Occipital lobe (tissue), 2 donors: ENCODE measurements around the gene GPR132. TPM values are rescaled to one million over a fixed set of nuclear protein-coding genes. Genes with fewer than 3 reads are reported as not detected.
"Not testable (repeated sequence)": the region's sequence is repeated elsewhere in the genome, so short reads cannot be mapped to it uniquely, and the experiment has no call there.

Experiments used
- DNase-seq: peaks from one replicate; lab custom pipeline; 2025; lab: John Stamatoyannopoulos, UW
- total RNA-seq: library from RNA; depleted of rRNA; stranded (reverse); fragments of >200 nt; gene quantifications from one replicate; pipeline ENCODE4 v1.2.3, GENCODE V29; 2014

GPR132 gene
- total RNA-seq, 1 donor from 2014 or later: 0.94 TPM

DNA sequence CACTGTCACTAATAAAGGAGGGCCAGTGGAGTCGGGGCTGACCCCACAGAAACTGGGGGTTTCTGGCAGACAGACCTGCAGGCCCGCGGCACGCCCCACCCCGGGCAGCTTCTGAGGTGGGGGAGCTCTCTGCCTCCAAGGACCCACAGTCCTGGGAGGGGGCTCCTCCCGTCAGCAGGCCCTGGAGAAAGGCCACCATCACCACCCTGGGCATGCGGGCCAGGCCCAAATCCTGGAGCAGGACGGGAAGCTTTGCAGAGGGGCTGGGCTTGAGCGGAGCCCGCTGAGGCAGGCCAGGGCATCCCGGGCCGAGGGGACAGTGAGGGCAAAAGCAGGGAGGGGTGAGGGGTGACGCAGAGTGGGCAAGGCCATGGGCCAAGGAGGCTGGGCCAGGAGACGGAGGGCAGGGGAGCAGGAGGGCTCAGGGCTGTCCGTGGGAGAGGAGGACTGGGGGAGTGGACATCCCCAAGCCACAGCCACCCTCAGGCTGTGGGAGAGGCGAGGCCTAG lies 11.1 kb upstream of the GPR132 start:
- DNase-seq: no peak

DNA sequence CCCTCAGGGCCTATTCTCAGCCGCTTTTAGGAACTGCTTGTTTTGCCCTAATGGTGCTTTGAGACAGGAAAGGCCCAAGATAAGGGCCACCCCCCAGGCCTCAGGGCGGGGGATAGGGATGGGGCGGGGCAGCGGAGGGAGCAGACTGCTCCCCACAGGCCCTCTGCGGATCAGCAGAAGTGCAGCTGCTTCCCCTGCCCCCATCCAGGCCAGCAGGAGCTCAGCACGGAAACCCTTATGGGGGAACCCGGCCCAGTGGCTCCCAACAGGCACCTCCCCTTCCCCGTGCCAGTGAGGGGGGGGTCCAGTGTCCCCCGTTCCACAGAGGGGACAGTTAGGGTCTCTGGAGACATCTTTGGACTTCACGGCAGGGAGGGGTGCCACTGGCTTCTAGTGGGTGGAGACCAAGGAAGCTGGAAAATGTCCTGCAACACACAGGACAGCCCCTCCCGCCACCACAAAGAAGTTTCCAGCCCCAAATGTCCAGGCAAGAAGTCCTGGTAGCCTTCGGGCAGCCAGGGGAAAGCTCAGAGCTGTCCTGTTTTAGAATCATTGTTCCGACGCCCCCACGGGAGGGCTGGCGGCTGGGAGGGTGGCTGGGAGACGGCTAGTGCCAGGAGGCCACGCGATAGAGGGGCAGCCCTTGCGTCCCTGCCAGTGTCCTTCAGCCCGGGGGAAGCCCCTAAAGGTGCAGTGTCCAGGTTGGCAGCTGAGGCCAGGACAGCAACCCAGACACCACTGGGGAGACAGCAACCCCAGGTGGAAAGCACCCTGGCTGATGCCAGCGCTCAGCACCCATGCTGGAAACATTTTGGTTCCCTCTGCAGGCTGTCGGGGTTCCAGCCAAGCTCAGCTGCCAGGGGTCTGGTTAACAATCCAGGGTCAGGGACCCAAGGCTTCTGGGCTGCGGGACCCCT lies 10.4 kb upstream of the GPR132 start:
- no peak for DNase-seq

DNA sequence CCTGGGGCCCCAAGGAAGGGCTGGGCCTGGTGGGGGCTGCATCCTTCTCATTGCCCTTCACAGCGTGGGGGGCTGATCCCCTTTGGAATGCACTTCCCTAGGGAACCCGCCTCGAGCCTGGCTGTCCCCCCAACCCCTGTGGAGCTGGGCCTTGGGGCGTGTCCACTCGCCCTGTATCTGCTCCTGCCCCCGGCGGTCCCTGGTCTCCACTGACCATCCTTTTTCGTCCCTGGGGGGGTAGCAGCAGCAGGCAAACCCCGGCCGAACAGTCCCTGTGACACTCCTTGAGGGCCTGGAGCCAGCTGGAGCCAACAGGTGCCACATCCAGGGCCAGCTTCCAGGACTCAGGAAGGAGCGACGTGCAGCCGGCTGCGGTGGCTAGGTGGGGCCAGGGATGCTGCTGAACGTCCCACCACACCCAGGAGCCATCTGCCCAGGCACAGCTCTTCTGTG lies 9.4 kb upstream of the GPR132 start:
- DNase-seq: no peak

DNA sequence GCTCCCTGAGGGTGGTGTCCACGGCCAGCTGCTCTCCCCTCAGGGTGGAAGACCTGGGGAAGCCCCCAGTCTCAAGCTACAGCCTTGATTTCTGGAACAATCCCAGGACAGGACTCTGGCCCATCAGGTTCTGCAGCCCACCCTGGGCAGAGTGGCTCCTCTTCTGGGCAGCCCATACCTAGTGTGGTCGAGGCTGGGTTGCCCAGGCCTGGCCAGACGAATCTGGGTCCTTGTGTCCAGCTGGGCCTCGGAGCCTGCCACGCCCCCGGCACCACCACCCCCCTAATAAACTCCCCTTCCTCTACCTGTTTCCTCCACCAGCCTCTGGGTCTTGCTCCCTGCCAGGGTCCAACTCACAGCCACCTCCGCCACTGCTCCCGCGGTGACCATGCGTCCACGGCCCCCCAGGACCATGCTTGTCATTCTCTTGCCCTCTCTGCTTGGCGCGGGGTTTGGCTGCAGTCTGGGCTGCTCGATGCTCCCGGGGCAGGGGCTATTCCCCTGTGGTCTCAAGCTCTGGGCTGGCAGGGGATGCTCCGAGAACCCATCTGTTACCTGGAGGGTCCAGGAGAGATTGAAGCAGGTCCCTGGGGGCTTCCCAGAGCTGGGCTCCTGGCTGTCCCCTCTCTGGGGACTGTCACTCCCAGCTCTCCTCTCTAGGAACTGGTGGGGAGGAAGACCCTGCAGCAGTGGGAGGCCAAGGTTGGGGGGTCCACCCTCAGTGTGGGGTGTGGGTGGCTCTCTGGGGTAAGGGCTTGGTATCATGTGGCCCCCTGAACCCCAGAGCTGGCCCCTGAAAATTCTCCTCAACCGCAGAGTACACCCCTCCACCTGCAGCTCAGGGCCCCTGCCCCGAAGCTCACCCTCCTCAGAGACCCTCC lies 8.7 kb upstream of the GPR132 start:
- no peak for DNase-seq

DNA sequence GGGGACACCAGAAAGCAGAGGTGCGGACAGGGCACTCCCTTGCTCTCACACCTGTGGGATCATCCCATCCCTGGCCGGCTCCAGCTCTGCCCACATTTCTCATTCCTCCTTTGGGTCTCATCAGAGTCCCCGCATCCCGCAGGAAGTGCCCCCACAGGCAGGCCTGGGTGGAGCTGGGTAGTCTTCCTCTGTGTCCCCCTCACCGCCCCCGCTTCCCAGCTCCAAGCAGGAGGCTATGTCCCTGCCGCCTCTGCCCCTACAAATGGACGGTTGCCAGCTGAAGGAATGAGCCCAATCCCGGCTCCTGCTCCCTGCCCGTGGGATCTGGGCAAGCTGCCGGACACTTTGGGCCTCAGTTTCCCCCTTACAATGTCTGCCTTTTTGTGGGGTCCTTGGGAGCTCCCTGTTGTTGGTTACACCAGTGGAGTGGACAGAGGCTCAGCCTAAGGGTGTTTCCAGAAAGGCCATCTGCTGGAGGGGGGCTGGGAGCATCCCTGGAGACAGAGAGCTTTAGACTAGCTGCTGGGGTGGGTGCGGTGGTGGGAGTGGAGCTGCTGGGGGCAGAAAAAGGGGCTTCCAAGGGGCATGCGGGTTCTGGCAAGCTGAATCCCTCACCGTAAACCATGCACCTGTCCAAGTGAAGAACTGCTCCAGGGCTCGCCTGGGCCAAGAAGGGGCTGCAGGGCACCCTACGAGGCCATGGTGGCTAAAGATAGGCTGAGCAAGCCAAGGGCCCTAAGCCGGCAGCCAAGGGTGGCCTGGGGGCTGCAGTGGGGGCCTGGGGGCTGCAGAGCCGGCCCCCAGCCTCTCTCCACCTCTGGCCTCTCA lies 7.9 kb upstream of the GPR132 start:
- DNase-seq: no peak

DNA sequence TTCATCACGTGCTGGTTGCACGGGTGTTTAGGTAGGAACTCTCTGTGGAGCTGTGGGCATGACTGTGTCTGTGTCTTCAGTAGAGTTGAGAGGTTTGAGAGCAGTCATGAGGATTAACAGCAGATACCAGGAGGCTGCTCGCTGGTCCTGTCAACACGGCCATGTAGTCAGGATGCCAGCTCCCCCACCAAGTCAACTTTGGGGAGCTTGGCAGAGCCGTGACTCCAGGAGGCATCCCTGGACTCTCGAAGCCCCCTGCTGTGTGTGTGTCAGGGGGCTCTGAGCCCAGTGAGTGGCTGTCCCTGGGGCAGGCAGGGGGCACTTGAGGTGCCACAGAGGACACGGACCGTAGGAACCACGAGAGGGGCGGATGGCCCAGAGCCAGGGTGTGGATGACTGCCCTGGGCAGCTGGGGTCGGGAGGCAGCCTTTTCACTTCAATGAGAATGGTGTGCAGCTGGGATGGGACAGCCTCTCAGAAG lies 7.2 kb upstream of the GPR132 start:
- no peak for DNase-seq

DNA sequence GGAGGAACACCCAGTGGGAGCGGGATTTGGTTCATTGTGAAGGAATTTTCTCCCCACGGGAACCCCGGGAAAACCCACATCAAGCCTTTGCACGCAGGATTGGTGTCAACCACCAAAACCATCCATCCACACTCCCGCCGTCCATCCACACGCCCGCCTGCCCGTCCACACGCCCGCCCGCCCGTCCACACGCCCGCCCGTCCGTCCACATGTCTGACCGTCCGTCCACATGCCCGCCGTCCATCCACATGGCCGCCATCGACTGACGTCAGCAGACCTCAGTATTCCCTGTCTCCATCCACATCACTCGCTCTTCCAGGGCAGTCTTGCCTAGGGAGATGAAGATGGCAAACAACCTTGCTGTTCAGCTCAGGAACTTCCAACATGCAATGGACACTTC lies 6.7 kb upstream of the GPR132 start:
- DNase-seq: no peak

DNA sequence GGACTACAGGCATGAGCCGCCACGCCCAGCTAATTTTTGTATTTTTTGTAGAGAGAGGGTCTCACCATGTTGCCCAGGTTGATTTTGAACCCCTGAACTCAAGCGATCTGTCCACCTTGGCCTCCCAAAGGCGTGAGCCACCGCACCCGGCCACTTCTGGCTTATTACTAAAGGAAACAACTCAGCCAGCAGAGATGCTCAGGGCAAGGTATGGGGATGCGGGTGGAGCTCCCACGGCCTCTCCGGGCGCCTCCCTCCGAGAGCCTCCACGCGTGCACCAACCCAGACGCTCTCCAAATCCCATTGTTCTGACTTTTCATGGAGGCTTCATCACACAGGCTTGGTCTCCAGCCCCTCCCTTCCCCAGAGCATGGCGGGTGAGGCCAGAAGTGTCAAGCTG lies 6.1 kb upstream of the GPR132 start:
- DNase-seq: no peak

DNA sequence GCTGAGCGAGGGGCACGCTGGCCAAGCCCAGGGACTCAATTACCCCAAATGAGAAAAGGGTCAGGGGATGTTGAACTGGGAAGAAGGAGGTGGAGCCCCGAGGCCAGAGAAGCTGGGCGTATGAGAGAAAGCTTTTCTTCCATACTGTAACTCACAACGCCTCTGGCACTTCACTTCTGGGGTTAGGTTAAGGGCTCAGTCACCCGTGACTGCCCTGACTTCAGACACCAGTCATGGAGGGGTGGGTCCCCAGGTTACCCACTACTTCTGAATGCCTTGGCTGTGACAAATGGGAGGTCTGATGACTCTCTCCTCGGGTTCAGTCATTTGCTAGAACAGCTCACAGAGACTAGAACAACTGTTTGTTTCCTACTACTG lies 5.5 kb upstream of the GPR132 start:
- no peak for DNase-seq

DNA sequence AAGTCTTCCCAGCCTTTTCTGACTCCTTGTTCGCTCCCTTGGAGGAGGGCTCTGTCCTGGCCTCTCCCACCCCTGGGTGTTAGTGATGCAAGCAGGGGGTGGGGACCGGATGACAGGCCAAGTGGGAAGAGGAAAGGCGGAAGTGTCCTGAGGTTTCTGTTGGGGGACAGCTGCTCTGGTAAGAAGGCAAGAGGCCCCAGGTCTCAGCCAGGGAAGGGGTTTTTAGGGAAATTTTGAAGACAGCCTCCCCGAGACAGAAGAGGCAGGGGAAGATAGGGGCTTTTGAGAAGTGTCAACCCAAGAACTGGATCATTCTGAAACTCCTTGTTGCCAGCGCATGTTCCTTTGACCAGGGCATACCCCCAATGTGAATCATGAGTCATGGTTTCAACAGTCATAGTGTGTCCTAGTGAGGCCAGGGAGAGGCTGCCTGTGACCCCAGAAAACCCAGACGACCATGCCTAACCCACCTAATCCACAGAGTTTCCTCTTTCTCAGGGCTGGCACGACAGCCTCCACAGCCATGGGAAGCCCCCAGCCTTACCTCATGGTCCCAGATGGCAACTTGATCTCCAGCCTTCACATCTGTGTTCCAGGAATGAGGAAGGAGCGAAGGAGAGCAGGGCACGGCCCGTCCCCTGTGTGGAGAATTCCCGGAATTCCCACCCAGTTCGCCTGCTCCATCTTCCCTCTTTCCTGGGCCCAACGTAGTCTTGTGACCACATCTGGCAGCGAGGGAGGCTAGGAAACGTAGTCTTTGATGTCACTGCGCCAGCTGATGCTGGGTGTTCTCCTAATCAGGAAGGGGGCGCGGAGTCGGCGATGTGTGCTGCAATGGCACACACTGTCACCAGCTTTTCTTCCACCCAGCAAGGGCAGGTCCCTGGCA lies 4.9 kb upstream of the GPR132 start:
- DNase-seq: no peak

DNA sequence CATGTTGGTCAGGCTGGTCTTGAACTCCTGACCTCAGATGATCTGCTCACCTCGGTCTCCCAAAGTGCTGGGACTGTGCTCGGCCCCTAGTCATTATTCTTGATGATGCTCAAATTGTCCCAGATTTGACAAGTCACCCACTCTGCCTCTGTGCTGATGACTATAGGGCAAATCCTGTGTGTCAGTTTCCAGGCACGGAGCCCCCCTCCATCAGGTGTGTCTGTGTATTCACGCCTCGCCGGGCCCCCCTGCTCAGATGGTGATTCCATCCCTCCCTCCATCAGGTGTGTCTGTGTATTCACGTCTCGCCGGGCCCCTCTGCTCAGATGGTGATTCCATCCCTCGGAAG lies 4.3 kb upstream of the GPR132 start:
- no peak for DNase-seq

DNA sequence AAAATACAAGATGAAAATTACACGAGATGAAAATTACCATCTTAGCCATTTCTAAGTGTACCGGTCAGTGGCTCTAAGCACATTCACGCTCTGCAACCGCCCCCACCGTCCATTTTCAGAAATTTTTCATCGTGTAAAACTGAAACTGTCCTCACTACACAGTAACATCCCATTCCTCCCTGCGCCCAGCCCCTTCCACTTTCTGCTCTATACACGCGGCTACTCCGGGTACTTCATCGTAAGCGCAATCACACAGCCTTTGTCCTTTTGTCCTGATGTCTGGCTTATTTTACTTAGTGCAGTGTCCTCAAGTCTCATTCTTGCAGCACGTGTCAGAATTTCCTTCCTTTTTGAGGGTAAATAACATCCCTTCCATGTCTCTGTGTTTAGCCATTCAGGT lies 3.6 kb upstream of the GPR132 start:
- no peak for DNase-seq

DNA sequence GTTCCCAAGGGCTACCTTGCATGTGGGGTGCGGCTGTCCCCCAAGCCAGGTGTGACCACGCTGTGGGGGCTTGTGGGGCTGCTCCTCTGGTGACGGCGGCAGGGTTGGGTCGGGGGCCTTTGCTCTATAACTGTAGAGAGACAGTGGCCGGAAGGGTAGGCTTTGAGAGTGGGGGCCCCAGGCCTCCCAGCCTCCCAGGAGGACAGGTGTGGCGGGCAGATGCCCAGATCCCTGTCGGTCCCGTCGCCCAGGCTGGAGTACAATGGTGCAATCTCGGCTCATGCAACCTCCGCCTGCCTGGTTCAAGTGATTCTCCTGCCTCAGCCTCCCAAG lies 2.7 kb upstream of the GPR132 start:
- DNase-seq: no peak

DNA sequence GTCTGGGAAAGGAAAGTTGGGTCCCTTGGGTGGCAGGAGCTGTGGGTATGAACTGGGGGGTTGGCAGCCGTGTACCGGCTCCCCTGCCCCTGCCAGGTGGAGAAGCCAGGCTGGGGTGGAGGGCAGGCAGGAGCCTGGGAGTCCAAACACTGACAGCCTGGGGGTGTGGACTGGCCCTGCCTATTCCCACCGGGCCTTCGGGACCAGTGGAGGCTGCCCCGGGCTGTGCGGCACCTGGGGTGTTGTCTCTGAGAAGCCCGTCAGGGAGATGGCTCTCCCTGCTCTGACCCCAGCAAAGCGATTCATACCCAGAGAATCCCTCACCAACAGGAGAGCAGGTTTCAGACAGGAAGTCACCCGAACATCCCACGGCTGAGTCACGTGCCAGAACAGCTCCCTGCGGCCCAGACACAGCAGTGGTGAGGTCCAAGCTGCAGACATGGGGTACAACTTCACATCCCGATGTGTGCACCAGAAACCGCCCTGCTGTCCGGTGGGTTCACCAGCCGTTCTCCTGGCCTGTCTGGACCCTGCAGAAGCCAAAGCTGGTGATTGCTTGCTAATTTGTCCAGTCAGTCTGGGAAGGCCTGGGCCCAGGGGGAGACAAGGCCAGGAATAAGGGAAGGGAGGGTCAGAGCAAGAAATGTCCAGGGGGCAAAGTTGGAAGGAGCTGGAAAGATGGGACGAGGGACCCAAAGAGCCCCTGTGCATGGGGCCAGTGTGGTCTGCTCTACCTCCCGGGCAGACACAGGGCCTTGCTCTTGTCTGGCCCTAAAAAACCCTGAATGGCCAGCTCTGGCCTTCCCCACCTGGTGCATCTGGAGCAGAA lies 2.1 kb upstream of the GPR132 start:
- DNase-seq: no peak

DNA sequence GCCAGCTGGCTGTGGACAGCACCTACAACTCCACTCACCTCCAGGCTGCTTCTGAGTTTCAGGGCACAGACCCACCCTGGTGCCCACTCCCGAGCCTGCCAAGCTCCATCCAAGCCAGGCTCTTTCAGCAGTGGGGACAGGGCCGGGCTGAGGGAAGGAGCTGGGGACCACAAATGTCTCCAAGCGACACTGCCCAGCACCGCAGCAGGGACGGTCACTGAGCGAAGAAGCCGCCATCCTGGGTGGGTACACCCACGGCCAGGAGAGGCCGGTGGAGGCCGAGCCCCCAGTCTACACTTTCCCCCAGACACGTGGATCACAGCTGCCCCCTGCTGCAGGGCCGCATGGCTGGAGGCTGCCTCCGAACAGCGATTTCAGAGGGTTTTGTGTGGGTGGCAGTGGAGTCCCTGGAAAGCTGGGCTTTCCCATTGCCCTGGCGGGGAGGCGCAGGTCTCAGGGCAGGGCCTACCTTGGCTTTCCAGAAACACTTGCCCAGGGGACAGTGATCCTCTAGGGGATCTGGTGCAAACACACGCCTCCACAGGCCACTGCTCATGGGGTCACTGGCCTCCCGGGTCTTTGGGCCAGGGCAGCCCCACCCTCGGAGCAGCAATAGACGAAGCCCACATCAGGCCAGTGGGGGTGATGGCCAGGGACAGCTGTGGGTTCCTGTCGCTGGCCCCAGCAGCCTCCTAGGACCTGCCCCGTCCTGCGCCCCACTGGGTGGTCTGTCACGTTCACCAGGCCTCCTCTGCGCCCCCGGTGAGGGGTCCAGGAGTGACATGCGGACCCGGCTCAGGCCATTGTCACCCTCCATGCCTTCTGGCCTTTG lies 1.2 kb upstream of the GPR132 start:
- no peak for DNase-seq

DNA sequence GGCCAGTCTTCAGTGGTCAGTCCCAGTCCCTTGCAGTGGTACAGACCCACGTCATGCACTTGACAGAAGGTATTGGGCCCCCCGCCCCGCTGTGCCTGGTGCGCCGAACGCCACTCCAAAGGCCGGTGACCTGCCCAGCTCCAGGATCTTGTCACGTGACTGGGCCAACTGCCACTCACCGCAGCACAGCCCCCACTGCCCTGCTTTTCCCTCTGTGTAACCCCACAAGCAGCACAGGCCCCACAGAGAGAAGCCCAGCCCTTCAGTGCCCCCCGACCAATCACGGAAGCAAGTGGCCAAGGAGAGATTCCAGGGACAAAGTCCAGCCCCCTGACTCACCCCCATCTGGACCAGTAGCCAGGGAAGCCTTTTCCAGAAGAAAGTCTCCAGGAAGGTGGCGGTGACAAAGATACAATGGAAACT lies 498 bp downstream of the GPR132 start:
- no peak for DNase-seq

DNA sequence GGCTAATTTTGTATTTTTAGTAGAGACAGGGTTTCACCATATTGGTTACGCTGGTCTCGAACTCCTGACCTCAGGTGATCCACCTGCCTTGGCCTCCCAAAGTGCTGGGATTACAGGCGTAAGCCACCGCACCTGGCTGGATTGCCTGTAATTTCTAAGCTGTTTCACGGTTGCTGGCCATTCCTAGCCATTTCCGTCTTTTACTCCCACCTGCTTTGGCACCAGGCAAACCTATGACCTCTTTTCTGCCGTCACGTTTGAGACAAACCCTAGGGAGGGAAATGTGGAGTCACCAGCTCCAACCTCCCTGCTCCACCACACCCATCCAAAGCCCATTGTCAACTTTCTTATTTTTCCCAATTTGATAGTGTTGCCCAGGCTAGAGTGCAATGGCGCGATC lies 1.2 kb downstream of the GPR132 start:
- DNase-seq: no peak

DNA sequence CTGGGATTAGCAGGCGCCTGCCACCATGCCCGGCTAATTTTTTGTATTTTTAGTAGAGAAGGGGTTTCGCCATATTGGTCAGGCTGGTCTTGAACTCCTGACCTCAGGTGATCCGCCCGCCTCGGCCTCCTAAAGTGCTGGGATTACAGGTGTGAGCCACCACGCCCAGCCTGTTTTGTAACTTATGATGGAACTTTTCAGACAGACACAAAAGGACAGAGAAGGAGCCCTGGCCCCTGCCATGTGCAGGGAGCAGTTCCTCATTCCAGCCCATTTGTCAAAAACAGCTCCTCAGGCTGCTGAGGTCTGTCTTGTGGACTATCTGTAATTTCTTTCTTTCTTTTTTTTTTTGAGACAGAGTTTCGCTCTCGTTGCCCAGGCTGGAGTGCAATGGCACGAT lies 1.7 kb downstream of the GPR132 start:
- DNase-seq: not testable (repeated sequence)

DNA sequence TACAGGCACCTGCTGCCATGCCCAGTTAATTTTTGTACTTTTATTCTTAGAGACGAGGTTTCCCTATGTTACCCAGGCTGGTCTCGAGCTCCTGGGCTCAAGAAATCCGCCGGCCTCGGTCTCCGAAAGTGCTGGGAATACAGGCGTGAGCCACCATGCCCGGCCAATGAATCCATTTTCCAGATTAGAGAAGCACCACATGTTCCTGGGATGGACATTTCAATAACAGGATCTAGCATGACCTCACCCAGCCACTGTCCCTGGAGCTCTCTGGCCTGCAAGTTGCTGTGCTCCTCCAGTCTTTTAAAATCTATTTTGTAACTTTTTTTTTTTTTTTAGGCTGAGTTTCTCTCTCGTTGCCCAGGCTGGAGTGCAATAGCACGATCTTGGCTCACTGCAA lies 2.2 kb downstream of the GPR132 start:
- DNase-seq: no peak
